Cardiac septum (tissue), 1 donor: Measurements from ENCODE around the gene AMBP. TPM values are rescaled to one million over a fixed set of nuclear protein-coding genes. Genes with fewer than 3 reads are reported as not detected.
"Not testable (repeated sequence)": the region's sequence is repeated elsewhere in the genome, so short reads cannot be mapped to it uniquely, and the experiment has no call there.

ENCODE experiments used
- DNase-seq: peaks from one replicate; pipeline ENCODE4 v3.0.0-alpha.2; 2020; ENCODE audit warnings: low spot score
- intact Hi-C: fragments of 100-400 bp; cut with DNase I; formaldehyde crosslinking; loops from one replicate; pipeline ENCODE4 v1.14.0; 2022
- total RNA-seq: library from RNA; stranded (reverse); fragmentation: NEBNext Ultra II Directional; extraction: Animal tissue kit (Norgen Biotek cat#: 25700); gene quantifications from one replicate; pipeline ENCODE4 v1.2.1, GENCODE V29; 2021
- donor health status: DM: no; HTN: no; CAD: no.

AMBP gene
- total RNA-seq, 1 donor from 2014 or later, result not detected

DNA sequence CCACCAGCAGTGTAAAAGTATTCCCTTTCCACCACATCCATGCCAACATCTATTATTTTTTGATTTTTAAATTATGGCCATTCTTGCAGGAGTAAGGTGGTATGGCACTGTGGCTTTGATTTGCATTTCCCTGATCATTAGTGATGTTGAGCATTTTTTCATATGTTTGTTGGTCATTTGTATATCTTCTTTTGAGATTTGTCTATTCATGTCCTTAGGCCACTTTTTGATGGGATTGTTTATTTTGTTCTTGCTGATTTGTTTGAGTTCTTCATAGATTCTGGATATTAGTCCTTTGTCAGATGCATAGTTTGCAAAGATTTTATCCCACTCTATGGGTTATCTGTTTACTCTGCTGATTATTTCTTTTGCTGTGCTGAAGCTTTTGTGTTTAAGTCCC, 34.4 kb downstream of the AMBP start:
- intact Hi-C loops, DNase-seq: not testable (repeated sequence)

DNA sequence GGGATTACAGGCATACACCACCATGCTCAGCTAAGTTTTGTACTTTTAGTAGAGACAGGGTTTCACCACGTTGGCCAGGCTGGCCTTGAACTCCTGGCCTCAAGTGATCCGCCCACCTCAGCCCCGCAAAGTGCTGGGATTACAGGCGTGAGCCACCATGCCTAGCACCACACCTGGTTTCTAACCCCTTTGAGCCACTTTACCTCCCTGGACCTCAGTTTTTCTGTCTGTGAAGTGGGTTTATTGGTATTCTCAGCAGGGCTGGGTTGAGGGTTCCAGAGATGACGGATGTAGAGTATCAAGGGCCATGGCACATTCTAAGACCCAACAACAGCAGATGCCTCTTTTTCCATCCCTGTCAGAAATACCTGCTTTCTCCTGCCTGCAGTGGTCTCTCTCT, 38.6 kb downstream of the AMBP start:
- DNase-seq, result peak; percentile 19
- intact Hi-C loops, result loop anchor here (10.0 kb wide), 1 partner anchor 195 kb away; no protein-coding TSS in a partner anchor

GRCh38 chr9:114038724-114039313, 39.3 kb downstream of the AMBP start:
- intact Hi-C loops, result loop anchor here (10.0 kb wide), 1 partner anchor 194 kb away; no protein-coding TSS in a partner anchor
- peak; percentile 9 for DNase-seq

- intact Hi-C loops, result loop anchor here (10.0 kb wide), 1 partner anchor 193 kb away; no protein-coding TSS in a partner anchor
- peak; percentile 61 for DNase-seq
Measured at GRCh38 chr9:114037961-114038723, 40.0 kb downstream of the AMBP start.

- intact Hi-C loops, result loop anchor here (10.0 kb wide), 1 partner anchor 192 kb away; no protein-coding TSS in a partner anchor
- DNase-seq, result no peak
Measured at GRCh38 chr9:114037249-114037648, 40.9 kb downstream of the AMBP start.

DNA sequence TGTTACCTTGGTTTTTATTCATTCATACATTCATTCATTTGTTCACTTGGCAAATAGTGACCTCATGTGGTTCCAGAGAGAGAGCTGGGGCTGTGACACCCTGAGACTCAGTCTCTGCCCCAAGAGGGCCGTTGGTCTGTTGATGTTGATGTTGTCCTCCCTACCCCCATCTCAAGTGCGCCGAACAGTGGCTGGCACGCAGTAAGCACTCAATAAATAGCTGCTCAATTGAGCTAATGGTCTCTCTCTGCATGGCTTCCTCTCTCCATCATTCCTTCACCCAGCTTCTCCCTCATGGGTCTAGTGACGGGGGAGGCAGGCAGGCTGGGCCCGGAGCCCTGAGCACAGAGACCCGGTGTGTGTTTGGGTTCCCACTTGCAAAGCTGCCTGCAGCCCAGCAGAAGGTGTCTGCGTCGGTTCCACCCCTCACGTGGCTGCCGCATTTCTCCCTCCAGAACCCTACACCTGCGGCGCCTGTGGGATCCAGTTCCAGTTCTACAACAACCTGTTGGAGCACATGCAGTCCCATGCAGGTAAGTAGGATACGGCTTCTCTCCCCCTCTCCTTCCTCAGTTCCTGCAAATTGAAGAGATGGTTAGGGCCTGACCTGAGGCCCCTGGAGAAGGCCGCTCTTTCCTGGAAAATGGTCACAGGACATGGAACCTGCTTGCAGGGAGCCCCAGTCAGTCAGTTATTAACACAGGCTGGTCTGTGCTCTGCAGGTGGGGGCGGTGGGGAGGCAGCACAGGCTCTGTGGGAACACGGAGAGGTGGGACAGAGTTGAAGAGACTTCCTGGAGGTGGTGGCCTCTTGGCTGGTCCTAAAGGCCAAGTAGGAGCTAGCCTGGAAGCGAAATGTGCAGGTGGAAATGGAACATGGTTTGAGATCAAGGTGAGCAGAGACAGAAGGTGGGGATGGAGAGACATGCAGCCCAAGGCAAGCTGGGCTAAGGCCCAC, 42.0 kb downstream of the AMBP start:
- intact Hi-C loops, result loop anchor here (10.0 kb wide), 1 partner anchor 191 kb away; no protein-coding TSS in a partner anchor
- peak; percentile 65 for DNase-seq

DNA sequence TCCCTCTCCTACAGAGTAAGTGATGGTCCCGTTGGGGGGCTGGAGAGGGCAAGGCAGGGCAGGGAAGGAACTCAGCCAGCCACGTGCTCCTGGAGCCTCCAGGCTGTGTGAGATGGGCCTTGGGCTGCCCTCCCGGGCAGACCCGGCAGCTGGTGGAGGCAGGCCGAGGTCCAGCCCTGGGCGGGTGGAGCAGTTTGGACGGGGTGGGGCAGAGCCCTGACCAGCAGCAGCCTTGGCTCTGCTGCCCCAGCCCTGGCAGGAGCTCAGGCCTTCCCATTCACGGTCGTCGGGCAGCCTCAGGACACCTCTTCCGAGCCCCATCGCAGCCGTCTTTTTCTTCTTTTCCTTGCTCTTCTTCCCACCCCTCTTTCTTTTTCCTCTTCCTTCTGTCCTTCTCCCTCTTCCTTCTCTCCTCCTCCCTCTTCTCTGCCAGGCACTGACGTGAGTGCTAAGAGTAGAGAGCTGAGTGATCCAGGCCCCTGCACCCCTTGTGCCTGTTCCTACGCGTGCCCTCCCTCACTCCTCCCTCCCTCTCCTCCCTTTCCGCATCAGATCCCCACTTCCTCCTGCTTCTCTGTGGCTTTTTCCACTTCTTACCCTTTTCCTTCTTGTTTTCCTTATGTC, 42.8 kb downstream of the AMBP start:
- intact Hi-C loops, result loop anchor here (10.0 kb wide), 1 partner anchor 191 kb away; no protein-coding TSS in a partner anchor
- peak; percentile 38 for DNase-seq

GRCh38 chr9:114034661-114035062, 43.4 kb downstream of the AMBP start:
- intact Hi-C loops, result loop anchor here (5.0 to 10.0 kb wide), 2 partner anchors 190 to 352 kb away; no protein-coding TSS in a partner anchor
- peak; percentile 67 for DNase-seq

DNA sequence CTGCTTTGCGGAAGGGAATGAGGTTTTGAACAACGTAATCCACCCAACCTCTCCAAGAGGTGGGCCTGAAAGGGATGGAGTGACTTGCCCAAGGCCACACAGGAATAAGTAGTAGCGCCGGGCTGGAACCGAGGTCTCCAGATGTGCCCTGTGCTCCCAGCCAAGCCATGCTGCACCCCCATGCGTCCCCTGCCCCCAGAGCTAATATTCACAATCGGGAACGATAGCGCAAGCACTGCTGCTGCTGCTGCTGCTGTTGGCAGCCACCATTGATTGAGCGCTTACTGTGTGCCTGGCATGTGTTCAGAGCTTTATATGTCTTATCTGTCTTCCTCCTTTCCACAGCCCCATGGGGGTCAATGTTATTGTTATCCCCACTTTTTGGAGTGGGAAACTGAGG, 43.9 kb downstream of the AMBP start:
- intact Hi-C loops, result loop anchor here (5.0 to 10.0 kb wide), 2 partner anchors 189 to 352 kb away; no protein-coding TSS in a partner anchor

DNA sequence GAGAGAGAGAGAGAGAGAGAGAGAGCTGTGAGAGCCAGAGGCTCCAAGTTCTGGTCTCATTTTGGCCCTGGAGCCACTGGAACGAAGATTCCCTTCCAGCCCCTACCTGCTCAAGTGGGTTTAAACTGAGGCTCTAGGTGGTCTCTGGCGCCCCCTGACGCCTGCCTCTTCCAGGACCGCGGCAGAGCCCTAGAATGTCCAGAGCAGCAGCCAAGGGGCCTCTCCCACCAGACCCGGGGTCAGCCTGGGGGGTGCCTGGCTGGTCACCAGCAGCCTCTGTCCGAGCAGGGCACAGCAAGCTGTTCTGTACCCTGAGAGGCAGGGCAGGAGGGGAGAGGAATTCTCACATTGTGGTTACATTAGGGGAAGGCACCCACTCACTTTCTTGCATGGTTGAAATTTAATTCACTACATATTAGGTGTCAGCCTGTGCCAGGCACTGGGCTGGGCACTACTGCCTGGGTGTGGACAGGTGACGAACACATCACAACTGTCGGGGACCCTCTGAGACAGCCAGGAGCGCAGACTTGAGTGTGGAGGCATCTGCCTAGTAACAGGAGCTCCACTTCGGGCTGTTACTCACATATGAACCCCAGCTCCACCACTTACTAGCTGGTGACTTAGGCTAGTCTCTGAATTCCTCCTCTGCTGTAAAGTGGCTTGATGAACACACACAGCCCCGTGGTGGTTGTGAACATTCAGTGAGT, 44.5 kb downstream of the AMBP start:
- intact Hi-C loops, result loop anchor here (2.0 to 10.0 kb wide), 4 partner anchors 189 to 351 kb away; no protein-coding TSS in a partner anchor
- peak; percentile 75 for DNase-seq

More for the DNA sequence above, 43.9 kb downstream of the AMBP start:
- DNase-seq, result peak; percentile 43

DNA sequence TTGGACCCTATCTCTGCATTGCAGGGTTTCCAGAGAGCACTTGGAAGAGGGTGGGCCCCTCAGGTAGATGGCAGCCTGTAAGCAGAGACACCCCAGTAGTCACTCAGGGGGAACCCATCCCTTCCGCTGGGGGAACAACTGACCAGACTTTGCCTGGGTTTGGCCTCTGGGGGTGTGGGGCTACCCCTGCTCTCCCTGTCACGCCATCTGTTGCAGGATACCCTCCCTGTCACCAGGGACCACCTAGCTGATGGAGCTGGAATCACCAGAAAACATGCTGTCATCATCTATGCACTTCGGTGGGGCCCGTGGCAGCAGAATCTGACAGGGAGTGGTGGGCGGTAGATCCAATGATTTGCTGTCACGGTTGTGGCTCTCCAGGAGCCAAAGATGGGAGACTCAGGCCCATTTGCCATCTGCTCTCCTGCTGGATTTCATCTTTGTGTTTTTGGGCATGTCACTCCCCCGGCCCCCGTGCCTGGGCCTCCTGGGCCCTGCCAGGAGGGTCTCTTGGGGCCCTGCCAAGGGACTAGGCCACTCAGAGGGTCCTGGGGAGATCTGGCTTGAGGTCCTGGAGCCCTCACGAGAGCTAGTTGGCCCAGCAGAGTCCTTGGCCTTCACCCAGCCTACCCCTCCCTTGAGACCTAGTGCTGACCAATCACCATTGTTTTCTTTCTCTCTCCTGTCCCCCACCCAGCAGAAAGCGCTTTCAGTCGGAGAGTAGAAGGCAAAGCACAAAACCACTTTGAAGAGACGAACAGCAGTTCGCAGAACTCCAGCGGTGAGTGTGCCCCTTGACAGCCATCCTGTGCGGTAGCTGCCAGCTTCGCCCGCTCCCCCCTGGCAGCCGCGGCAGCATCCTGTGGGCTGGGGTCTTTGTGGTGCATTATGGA, 45.9 kb downstream of the AMBP start:
- intact Hi-C loops, result loop anchor here (2.0 to 10.0 kb wide), 4 partner anchors 187 to 350 kb away; no protein-coding TSS in a partner anchor
- DNase-seq, result peak; percentile 44

GRCh38 chr9:114031037-114031630, 47.0 kb downstream of the AMBP start:
- DNase-seq, result no peak
- intact Hi-C loops, result loop anchor here (5.0 to 10.0 kb wide), 2 partner anchors 186 to 349 kb away; no protein-coding TSS in a partner anchor

GRCh38 chr9:114030364-114030763, 47.7 kb downstream of the AMBP start:
- intact Hi-C loops, result loop anchor here (5.0 to 10.0 kb wide), 2 partner anchors 186 to 348 kb away; no protein-coding TSS in a partner anchor
- DNase-seq, result peak; percentile 46

- intact Hi-C loops, result loop anchor here (5.0 to 10.0 kb wide), 2 partner anchors 185 to 347 kb away; no protein-coding TSS in a partner anchor
- DNase-seq, result no peak
Measured at GRCh38 chr9:114029311-114030170, 48.6 kb downstream of the AMBP start.

- DNase-seq, result no peak
- intact Hi-C loops, result no loop called here
Measured at GRCh38 chr9:114028646-114029045, 49.5 kb downstream of the AMBP start.
